ENCODE measurements around the gene SAPCD2. TPM values are rescaled to one million over a fixed set of nuclear protein-coding genes. Genes with fewer than 3 reads are reported as not detected.

SAPCD2 gene
- total RNA-seq, 2 experiments from 2014 or later: 0.17 to 0.19 TPM

DNA sequence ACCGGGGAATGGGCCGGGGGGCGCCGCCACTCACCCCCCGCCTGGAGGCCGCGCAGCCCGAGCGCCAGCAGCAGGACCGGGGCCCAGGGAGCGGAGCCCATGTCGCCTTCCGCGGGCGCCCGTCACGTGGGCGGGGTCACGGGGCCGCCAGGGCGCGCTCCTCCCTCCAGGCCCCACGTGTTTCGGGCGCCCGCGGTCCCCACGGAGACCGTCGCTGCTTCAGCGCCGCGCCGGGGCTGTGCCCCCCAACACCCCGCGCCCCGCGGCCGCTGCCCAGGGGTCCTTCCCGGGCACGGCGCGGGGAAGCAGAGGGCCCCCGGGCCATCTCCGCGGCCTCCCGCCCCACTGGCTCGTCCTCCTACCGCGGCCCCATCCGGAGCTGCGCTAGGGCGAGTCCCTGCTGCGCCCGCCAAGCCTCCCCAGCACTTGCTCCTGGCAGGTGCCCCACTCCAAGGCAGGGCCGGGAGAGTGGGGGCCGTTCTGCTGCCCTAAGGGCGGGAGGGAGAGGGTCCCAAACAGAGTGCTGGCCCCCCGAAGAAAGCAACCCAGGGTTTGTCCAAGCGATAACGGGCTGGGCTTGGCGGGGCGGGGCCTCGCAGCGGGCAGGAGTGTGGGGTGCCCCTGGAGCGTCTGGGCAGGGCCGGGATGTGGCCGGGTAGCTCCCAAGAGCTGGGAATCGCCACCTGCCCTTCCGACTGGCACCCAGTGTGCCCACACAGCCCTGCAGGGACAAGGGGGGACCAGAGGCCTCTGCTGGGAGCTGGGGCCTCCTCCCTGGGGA, 44.4 kb upstream of the SAPCD2 start, which contains the start of gene DPP7:
TSS of gene DPP7 (minus strand) at position 121 of the 781 bp plus-strand sequence. CDS start at position 101, 20 bp downstream.
- ChIA-PET POLR2A (interaction anchor here (0.6 to 2.9 kb wide), 9 partner anchors 12 to 128 kb away, joined by 3 to 11 read pairs (median 6); partner anchors contain the start of genes MAN1B1 and TUBB4B), CTCF (interaction anchor here (0.9 to 1.7 kb wide), 3 partner anchors 19 to 122 kb away, joined by 3 to 7 read pairs (median 4); no protein-coding TSS in a partner anchor)
- H3K27me3 Mint-ChIP-seq: no peaks in the 10 kb centered on the region

DNA sequence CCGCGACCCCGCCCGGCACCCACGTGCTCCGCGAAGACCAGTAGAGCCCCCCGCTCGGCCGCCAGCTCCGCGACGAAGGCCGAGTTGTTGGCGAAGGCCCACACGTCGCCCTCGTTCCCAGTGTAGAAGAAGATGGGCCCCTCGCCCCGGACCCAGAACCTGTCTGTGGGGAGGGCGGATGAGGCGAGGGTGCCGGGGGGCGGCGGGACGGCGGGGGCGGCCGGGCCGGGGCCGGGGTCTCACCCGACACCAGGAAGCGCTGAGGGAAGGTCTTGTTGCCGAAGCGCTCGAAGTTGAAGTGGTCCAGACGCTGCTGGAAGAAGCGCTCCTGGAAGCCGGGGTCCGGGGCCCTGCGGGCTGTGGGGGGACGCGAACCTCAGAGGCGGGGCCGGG, 43.9 kb upstream of the SAPCD2 start:
- H3K9me3 ChIP-seq (ENCODE audit: control insufficient read depth in 1 of 2, insufficient read depth in 1 of 2, low read length in 2 of 2): no peaks in the 10 kb centered on the region
- peaks cover 28% of the 10 kb centered on the region for H3K4me1 ChIP-seq (ENCODE audit: insufficient read depth, low read length)
- no peaks in the 10 kb centered on the region for H3K27me3 ChIP-seq (ENCODE audit: control insufficient read depth in 1 of 2, insufficient read depth in 2 of 2, low read length in 2 of 2)
- ChIA-PET POLR2A (interaction anchor here (0.6 to 2.9 kb wide), 7 partner anchors 15 to 128 kb away, joined by 3 to 10 read pairs (median 7); partner anchors contain the start of genes MAN1B1 and TUBB4B), CTCF (interaction anchor here (0.6 to 1.6 kb wide), 3 partner anchors 19 to 122 kb away, joined by 4 read pairs; no protein-coding TSS in a partner anchor)
- H3K4me3 ChIP-seq (ENCODE audit: low read length): peak overlapping the region; percentile 48
- ATAC-seq (ENCODE audit: poor library complexity): peak; percentile 13
- DNase-seq: no peak
- H3K27me3 Mint-ChIP-seq: no peaks in the 10 kb centered on the region
- H3K27ac ChIP-seq (ENCODE audit: low read depth in 1 of 2, low read length in 2 of 2): peak overlapping the region in 1 of 2 donors; percentile 46
- intact Hi-C loops (cut with DNase I, micrococcal nuclease): loop anchor here (1.0 to 2.0 kb wide), 3 partner anchors 15 to 27 kb away; no protein-coding TSS in a partner anchor
- no peaks in the 10 kb centered on the region for H3K4me1 Mint-ChIP-seq (ENCODE audit: low read depth)
- H3K9me3 Mint-ChIP-seq: no peaks in the 10 kb centered on the region
- no peak overlapping the region for H3K4me3 Mint-ChIP-seq
- H3K36me3 ChIP-seq (ENCODE audit: insufficient read depth, low read length): peaks cover 36% of the 10 kb centered on the region
- peaks cover 19% of the 10 kb centered on the region for H3K36me3 Mint-ChIP-seq (ENCODE audit: low read depth)
- TF ChIP-seq, protein P1, sequence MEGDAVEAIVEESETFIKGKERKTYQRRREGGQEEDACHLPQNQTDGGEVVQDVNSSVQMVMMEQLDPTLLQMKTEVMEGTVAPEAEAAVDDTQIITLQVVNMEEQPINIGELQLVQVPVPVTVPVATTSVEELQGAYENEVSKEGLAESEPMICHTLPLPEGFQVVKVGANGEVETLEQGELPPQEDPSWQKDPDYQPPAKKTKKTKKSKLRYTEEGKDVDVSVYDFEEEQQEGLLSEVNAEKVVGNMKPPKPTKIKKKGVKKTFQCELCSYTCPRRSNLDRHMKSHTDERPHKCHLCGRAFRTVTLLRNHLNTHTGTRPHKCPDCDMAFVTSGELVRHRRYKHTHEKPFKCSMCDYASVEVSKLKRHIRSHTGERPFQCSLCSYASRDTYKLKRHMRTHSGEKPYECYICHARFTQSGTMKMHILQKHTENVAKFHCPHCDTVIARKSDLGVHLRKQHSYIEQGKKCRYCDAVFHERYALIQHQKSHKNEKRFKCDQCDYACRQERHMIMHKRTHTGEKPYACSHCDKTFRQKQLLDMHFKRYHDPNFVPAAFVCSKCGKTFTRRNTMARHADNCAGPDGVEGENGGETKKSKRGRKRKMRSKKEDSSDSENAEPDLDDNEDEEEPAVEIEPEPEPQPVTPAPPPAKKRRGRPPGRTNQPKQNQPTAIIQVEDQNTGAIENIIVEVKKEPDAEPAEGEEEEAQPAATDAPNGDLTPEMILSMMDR (IDR thresholded peaks at IDR 0.05): no peak
- H3K27ac Mint-ChIP-seq: no peak overlapping the region

More for the DNA sequence above, 44.4 kb upstream of the SAPCD2 start, which contains the start of gene DPP7:
- H3K27ac ChIP-seq (ENCODE audit: low read depth in 1 of 2, low read length in 2 of 2): peak within 1 kb of the TSS in 1 of 2 donors; percentile 46
- peak; percentile 58 to 92 (median 76) for DNase-seq
- H3K4me1 ChIP-seq (ENCODE audit: insufficient read depth, low read length): peaks cover 28% of the 10 kb centered on the region
- H3K9me3 ChIP-seq (ENCODE audit: control insufficient read depth in 1 of 2, insufficient read depth in 1 of 2, low read length in 2 of 2): no peaks in the 10 kb centered on the region
- no peaks in the 10 kb centered on the region for H3K4me1 Mint-ChIP-seq (ENCODE audit: low read depth)
- H3K4me3 ChIP-seq (ENCODE audit: low read length): peak within 1 kb of the TSS; percentile 54
- no peaks in the 10 kb centered on the region for H3K9me3 Mint-ChIP-seq
- peaks cover 18% of the 10 kb centered on the region for H3K36me3 Mint-ChIP-seq (ENCODE audit: low read depth)
- H3K36me3 ChIP-seq (ENCODE audit: insufficient read depth, low read length): peaks cover 30% of the 10 kb centered on the region
- intact Hi-C loops (cut with DNase I, micrococcal nuclease): loop anchor here (1.0 to 5.0 kb wide), 4 partner anchors 14 to 122 kb away; no protein-coding TSS in a partner anchor
- TF ChIP-seq, protein P1 (IDR thresholded peaks at IDR 0.05): no peak
- no peaks in the 10 kb centered on the region for H3K27me3 ChIP-seq (ENCODE audit: control insufficient read depth in 1 of 2, insufficient read depth in 2 of 2, low read length in 2 of 2)
- H3K4me3 Mint-ChIP-seq: peak within 1 kb of the TSS; percentile 79
- ATAC-seq (ENCODE audit: poor library complexity): peak; percentile 94
- H3K27ac Mint-ChIP-seq: peak within 1 kb of the TSS; percentile 44

DNA sequence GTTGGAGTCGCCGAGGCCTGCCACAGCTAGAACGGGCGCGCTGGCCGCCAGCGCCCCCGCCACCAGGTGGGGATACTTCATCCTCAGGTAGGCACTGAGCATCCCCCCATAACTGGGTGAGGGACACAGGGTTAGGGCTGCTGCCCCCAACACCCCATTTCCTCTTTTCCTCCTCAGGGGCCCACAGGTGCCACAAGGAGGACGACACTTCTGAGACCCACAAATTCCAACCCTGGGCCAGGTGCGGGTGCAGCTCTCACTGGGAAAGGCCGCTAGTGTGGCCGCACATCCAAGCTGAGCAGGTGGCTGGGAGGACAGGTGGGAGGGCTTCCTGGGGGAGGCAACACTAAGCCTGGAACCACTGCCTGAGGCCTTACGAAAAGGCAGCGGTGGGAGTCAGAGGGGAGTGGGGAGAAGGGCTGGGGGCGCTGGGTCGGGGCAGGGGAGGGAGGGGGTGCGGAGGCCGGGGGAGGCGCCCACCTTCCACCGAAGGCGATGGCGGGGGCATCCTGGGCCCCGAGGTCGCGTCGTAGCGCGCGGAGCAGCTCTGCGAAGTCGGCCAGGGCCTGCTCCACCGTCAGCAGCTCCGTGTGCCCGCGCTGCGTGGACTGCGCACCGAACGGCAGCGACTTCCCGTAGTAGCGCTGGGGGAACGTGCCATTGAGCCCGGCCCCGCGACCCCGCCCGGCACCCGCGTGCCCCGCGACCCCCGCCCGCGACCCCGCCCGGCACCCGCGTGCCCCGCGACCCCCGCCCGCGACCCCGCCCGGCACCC, 43.2 kb upstream of the SAPCD2 start:
- peak overlapping the region; percentile 79 for H3K4me3 Mint-ChIP-seq
- Histone ChIP-seq H3K9me3 (ENCODE audit: control insufficient read depth in 1 of 2, insufficient read depth in 1 of 2, low read length in 2 of 2) (no peaks in the 10 kb centered on the region), H3K36me3 (ENCODE audit: insufficient read depth, low read length) (peaks cover 42% of the 10 kb centered on the region), H3K27ac (ENCODE audit: low read depth in 1 of 2, low read length in 2 of 2) (no peak overlapping the region), H3K27me3 (ENCODE audit: control insufficient read depth in 1 of 2, insufficient read depth in 2 of 2, low read length in 2 of 2) (no peaks in the 10 kb centered on the region), H3K4me1 (ENCODE audit: insufficient read depth, low read length) (peaks cover 28% of the 10 kb centered on the region), H3K4me3 (ENCODE audit: low read length) (peak overlapping the region; percentile 48)
- peak overlapping the region; percentile 44 for H3K27ac Mint-ChIP-seq
- no peaks in the 10 kb centered on the region for H3K4me1 Mint-ChIP-seq (ENCODE audit: low read depth)
- peak; percentile 51 for ATAC-seq (ENCODE audit: poor library complexity)
- intact Hi-C loops (cut with DNase I, micrococcal nuclease): loop anchor here (1.0 to 2.0 kb wide), 3 partner anchors 16 to 26 kb away; no protein-coding TSS in a partner anchor
- POLR2A ChIA-PET: interaction anchor here (0.6 to 2.9 kb wide), 7 partner anchors 16 to 129 kb away, joined by 3 to 10 read pairs (median 7); partner anchors contain the start of genes MAN1B1 and TUBB4B
- DNase-seq: peak in 9 of 14 experiments; percentile 21 to 72 (median 34)
- CTCF ChIA-PET: interaction anchor here (0.6 to 1.6 kb wide), 4 partner anchors 18 to 123 kb away, joined by 3 to 4 read pairs (median 4); partner anchors contain the start of gene RNF224
- no peaks in the 10 kb centered on the region for H3K27me3 Mint-ChIP-seq
- no peaks in the 10 kb centered on the region for H3K9me3 Mint-ChIP-seq
- H3K36me3 Mint-ChIP-seq (ENCODE audit: low read depth): peaks cover 25% of the 10 kb centered on the region
- TF ChIP-seq, protein P1 (IDR thresholded peaks at IDR 0.05): no peak

Measured in CD4-positive, alpha-beta T cell (primary cell).